Keratinocyte (primary cell): Measurements from ENCODE around the gene ECI2. TPM values are rescaled to one million over a fixed set of nuclear protein-coding genes. Genes with fewer than 3 reads are reported as not detected.

Experiments
- DNase-seq: peaks from one replicate; pipeline ENCODE4 v3.0.0-alpha.2; 2011; ENCODE audit warnings: low read depth, missing footprints, low spot score
- FAIRE-seq: peaks from 2 replicates; lab custom pipeline; 2011; peaks lifted over from hg19 to GRCh38; lab: Jason Lieb, UNC
- H2AFZ ChIP-seq: 2 replicates; pipeline ENCODE4 v1.6.0; 2012; ENCODE audit warnings: low read length, control low read depth, inconsistent platforms; ENCODE audit not compliant: control insufficient read depth
- H3K27ac ChIP-seq: 2 replicates; pipeline ENCODE4 v1.5.1; 2011; ENCODE audit warnings: low read length; ENCODE audit not compliant: control insufficient read depth, insufficient read depth
- H3K27me3 ChIP-seq: 3 replicates; pipeline ENCODE4 v1.6.0; 2011; ENCODE audit warnings: low read length; ENCODE audit not compliant: control insufficient read depth, insufficient read depth; ENCODE audit errors: extremely low read depth
- H3K36me3 ChIP-seq, 2 experiments: 2 replicates in 1 of 2; 3 replicates in 1 of 2; pipeline ENCODE4 v1.5.1; 2011; ENCODE audit warnings: low read length in 2 of 2, mild to moderate bottlenecking in 1 of 2; ENCODE audit not compliant: control insufficient read depth in 2 of 2, insufficient read depth in 2 of 2; ENCODE audit errors: extremely low read depth in 1 of 2
- H3K4me1 ChIP-seq: 3 replicates; pipeline ENCODE4 v1.5.1; 2011; ENCODE audit warnings: low read length; ENCODE audit not compliant: control insufficient read depth, insufficient read depth; ENCODE audit errors: extremely low read depth
- H3K4me2 ChIP-seq: 3 replicates; pipeline ENCODE4 v1.6.0; 2011; ENCODE audit warnings: low read depth, low read length; ENCODE audit not compliant: control insufficient read depth, insufficient read depth; ENCODE audit errors: extremely low read depth
- H3K4me3 ChIP-seq, 3 experiments: fragments of 200-600 bp in 1 of 3; sonication (generic) in 1 of 3; 2 replicates in 2 of 3; 3 replicates in 1 of 3; pipeline ENCODE4 v1.5.1; 2011 to 2016; ENCODE audit warnings: low read length in 3 of 3, mild to moderate bottlenecking in 3 of 3, control low read depth in 2 of 3, inconsistent platforms in 1 of 3, low read depth in 1 of 3, mixed read lengths in 1 of 3, mixed run types in 1 of 3, moderate library complexity in 1 of 3; ENCODE audit not compliant: control insufficient read depth in 2 of 3, insufficient read depth in 2 of 3; ENCODE audit errors: extremely low read depth in 1 of 3
- H3K79me2 ChIP-seq: 2 replicates; pipeline ENCODE4 v1.6.0; 2012; ENCODE audit warnings: low read length; ENCODE audit not compliant: control insufficient read depth, insufficient read depth
- H3K9ac ChIP-seq: 3 replicates; pipeline ENCODE4 v1.6.0; 2011; ENCODE audit warnings: low read length; ENCODE audit not compliant: control insufficient read depth, insufficient read depth; ENCODE audit errors: extremely low read depth
- H3K9me1 ChIP-seq: 3 replicates; pipeline ENCODE4 v1.6.0; 2011; ENCODE audit warnings: low read length; ENCODE audit not compliant: control insufficient read depth, insufficient read depth; ENCODE audit errors: extremely low read depth
- H3K9me3 ChIP-seq: 2 replicates; pipeline ENCODE4 v1.5.1; 2012; ENCODE audit warnings: low read depth, low read length; ENCODE audit not compliant: control insufficient read depth
- H4K20me1 ChIP-seq: 3 replicates; pipeline ENCODE4 v1.6.0; 2011; ENCODE audit warnings: low read length; ENCODE audit not compliant: control insufficient read depth, insufficient read depth; ENCODE audit errors: extremely low read depth
- CTCF ChIP-seq, 3 experiments: IDR thresholded peaks in 1 of 3; conservative IDR thresholded peaks in 1 of 3; optimal IDR thresholded peaks in 1 of 3; 2 replicates in 2 of 3; 3 replicates in 1 of 3; pipeline versions ENCODE3 to v1.5.1; 2011; ENCODE audit warnings: low read length in 3 of 3, mild to moderate bottlenecking in 3 of 3, moderate library complexity in 2 of 3, control low read depth in 1 of 3, inconsistent platforms in 1 of 3; ENCODE audit not compliant: insufficient read depth in 2 of 3; ENCODE audit errors: extremely low read depth in 1 of 3
- EZH2 ChIP-seq: IDR thresholded peaks from one replicate; pipeline ENCODE4 v1.6.1; 2012; ENCODE audit warnings: inconsistent platforms, mild to moderate bottlenecking, low read length, moderate library complexity
- dilution Hi-C: fragments of 300-500 bp; cut with MboI; formaldehyde crosslinking; loops from one replicate; pipeline ENCODE4 v1.7.0; 2020; ENCODE audit warnings: low sequenced_read_pairs; ENCODE audit not compliant: extremely low pct_ligation_motif_present
- polyA plus RNA-seq, 5 experiments: library from polyadenylated mRNA; depleted of rRNA in 3 of 5; stranded (reverse) in 3 of 5; stranded (forward) in 1 of 5; unstranded in 1 of 5; fragments of >200 nt; gene quantifications; 1 replicate in 1 of 5; 2 replicates in 3 of 5; 3 replicates in 1 of 5; pipeline versions ENCODE4 v1.2.1 to v1.2.3, GENCODE V29; 2011 to 2012; ENCODE audit warnings: missing spikeins in 2 of 5, low read depth in 1 of 5, low replicate concordance in 1 of 5

Gene ECI2
- polyA plus RNA-seq, 1 donor (not counting 4 experiments of a cell fraction or from before 2014, with no cell fraction given): 41.6 TPM

- no peak for FAIRE-seq
Observed at GRCh38 chr6:4108561-4109093, 26.7 kb downstream of the ECI2 start.

GRCh38 chr6:4107873-4108272 is 27.5 kb downstream of the ECI2 start:
- no peaks in the 10 kb centered on the region for H3K79me2 ChIP-seq
- no peak for DNase-seq
- TF ChIP-seq CTCF (optimal IDR thresholded peaks at IDR 0.05 in 1 of 3, IDR thresholded peaks at IDR 0.05 in 1 of 3, conservative IDR thresholded peaks at IDR 0.05 in 1 of 3; ENCODE audit: extremely low read depth in 1 of 3, insufficient read depth in 2 of 3, low read length in 3 of 3) (no peak), EZH2 (no peak)
- H4K20me1 ChIP-seq: no peaks in the 10 kb centered on the region
- FAIRE-seq: no peak
- no peaks in the 10 kb centered on the region for H3K9me1 ChIP-seq
- dilution Hi-C loops: no loop called here
- peaks cover 6% of the 10 kb centered on the region for H3K4me1 ChIP-seq
- no peaks in the 10 kb centered on the region for H3K36me3 ChIP-seq
- no peak overlapping the region for H2AFZ ChIP-seq
- no peaks in the 10 kb centered on the region for H3K27me3 ChIP-seq
- no peak overlapping the region for H3K27ac ChIP-seq
- no peak overlapping the region for H3K4me2 ChIP-seq
- H3K4me3 ChIP-seq: no peak overlapping the region
- no peak overlapping the region for H3K9ac ChIP-seq
- no peaks in the 10 kb centered on the region for H3K9me3 ChIP-seq

More at GRCh38 chr6:4108561-4109093, 26.7 kb downstream of the ECI2 start:
- H3K9me3 ChIP-seq: no peaks in the 10 kb centered on the region
- no peaks in the 10 kb centered on the region for H3K36me3 ChIP-seq
- no peak for DNase-seq
- no peaks in the 10 kb centered on the region for H3K27me3 ChIP-seq
- H3K27ac ChIP-seq: no peak overlapping the region
- dilution Hi-C loops: no loop called here
- H3K9me1 ChIP-seq: no peaks in the 10 kb centered on the region
- no peaks in the 10 kb centered on the region for H4K20me1 ChIP-seq
- no peak overlapping the region for H3K9ac ChIP-seq
- H3K4me3 ChIP-seq: no peak overlapping the region
- peaks cover 6% of the 10 kb centered on the region for H3K4me1 ChIP-seq
- no peak overlapping the region for H2AFZ ChIP-seq
- no peaks in the 10 kb centered on the region for H3K79me2 ChIP-seq
- H3K4me2 ChIP-seq: no peak overlapping the region
- TF ChIP-seq CTCF (optimal IDR thresholded peaks at IDR 0.05 in 1 of 3, IDR thresholded peaks at IDR 0.05 in 1 of 3, conservative IDR thresholded peaks at IDR 0.05 in 1 of 3; ENCODE audit: extremely low read depth in 1 of 3, insufficient read depth in 2 of 3, low read length in 3 of 3) (no peak), EZH2 (no peak)
